HepG2 (cell line): ENCODE data around the gene PPP4R1. TPM values are rescaled to one million over a fixed set of nuclear protein-coding genes. Genes with fewer than 3 reads are reported as not detected.
A peak's percentile ranks its signal among the peaks of the same experiment; 100 is the strongest.

ENCODE experiments used
- ARID2 ChIP-seq: sonication (generic); formaldehyde crosslinking; IDR thresholded peaks from 2 replicates; pipeline ENCODE4 v1.8.1; 2022; ENCODE audit warnings: mild to moderate bottlenecking, missing genetic modification reagents, borderline replicate concordance
- ATM ChIP-seq: fragments of 450-650 bp; IDR thresholded peaks from 2 replicates; pipeline ENCODE4 v1.7.1; 2017; ENCODE audit warnings: mild to moderate bottlenecking, borderline replicate concordance
- CHD2 ChIP-seq: IDR thresholded peaks from 2 replicates; pipeline ENCODE4 v1.6.1; 2011; ENCODE audit warnings: low read depth, low read length, improper control_type of control experiment
- DNMT1 ChIP-seq: sonication (generic); formaldehyde crosslinking; IDR thresholded peaks from 2 replicates; pipeline ENCODE4 v1.5.1; 2020; ENCODE audit warnings: mild to moderate bottlenecking, missing genetic modification reagents
- ERF ChIP-seq: IDR thresholded peaks from 2 replicates; pipeline ENCODE4 v1.6.1; 2018; ENCODE audit warnings: missing biosample characterization, missing genetic modification reagents
- FOXA3 ChIP-seq: IDR thresholded peaks from 2 replicates; pipeline ENCODE4 v1.6.1; 2016; ENCODE audit warnings: missing genetic modification reagents, missing compliant biosample characterization
- FOXJ3 ChIP-seq: sonication (generic); formaldehyde crosslinking; IDR thresholded peaks from 2 replicates; pipeline ENCODE4 v1.4.0; 2020; ENCODE audit warnings: missing genetic modification reagents, mild to moderate bottlenecking, borderline replicate concordance
- GABPB1 ChIP-seq: IDR thresholded peaks from 2 replicates; pipeline ENCODE4 v1.6.1; 2016; ENCODE audit warnings: mild to moderate bottlenecking, missing genetic modification reagents, moderate library complexity, missing compliant biosample characterization
- HNRNPUL1 ChIP-seq: fragments of 200-400 bp; formaldehyde crosslinking; IDR thresholded peaks from 2 replicates; pipeline ENCODE4 v1.6.1; 2017; ENCODE audit warnings: low read depth, mild to moderate bottlenecking, low read length, moderate library complexity
- KAT8 ChIP-seq: IDR thresholded peaks from 2 replicates; pipeline ENCODE4 v1.6.1; 2016; ENCODE audit warnings: missing genetic modification reagents, missing compliant biosample characterization
- KLF16 ChIP-seq, 2 experiments: sonication (generic) in 1 of 2; formaldehyde crosslinking in 1 of 2; IDR thresholded peaks; 2 replicates each; pipeline versions ENCODE4 v1.6.1 to v1.8.0; 2016 to 2023; ENCODE audit warnings: missing genetic modification reagents in 2 of 2, missing compliant biosample characterization in 1 of 2
- NCOA1 ChIP-seq: sonication (generic); formaldehyde crosslinking; IDR thresholded peaks from 2 replicates; pipeline ENCODE4 v1.9.0; 2021; ENCODE audit warnings: missing genetic modification reagents
- RFXANK ChIP-seq: IDR thresholded peaks from 2 replicates; pipeline ENCODE4 v1.6.1; 2016
- RXRB ChIP-seq: IDR thresholded peaks from 2 replicates; pipeline ENCODE4 v1.6.1; 2016; ENCODE audit warnings: borderline replicate concordance, missing genetic modification reagents, missing compliant biosample characterization
- SALL2 ChIP-seq: sonication (generic); formaldehyde crosslinking; IDR thresholded peaks from 2 replicates; pipeline ENCODE4 v1.8.1; 2023; ENCODE audit warnings: mild to moderate bottlenecking, missing genetic modification reagents, inconsistent platforms
- SAP130 ChIP-seq: IDR thresholded peaks from 2 replicates; pipeline ENCODE4 v1.6.1; 2016; ENCODE audit warnings: low read depth
- SIX1 ChIP-seq: sonication (generic); formaldehyde crosslinking; IDR thresholded peaks from 2 replicates; pipeline ENCODE4 v1.4.0; 2020; ENCODE audit warnings: missing genetic modification reagents, borderline replicate concordance
- SIX4 ChIP-seq: sonication (generic); formaldehyde crosslinking; IDR thresholded peaks from 2 replicates; pipeline ENCODE4 v1.4.0; 2020; ENCODE audit warnings: missing genetic modification reagents
- SKI ChIP-seq: fragments of 450-650 bp; IDR thresholded peaks from one replicate; pipeline ENCODE4 v1.6.1; 2018; ENCODE audit warnings: mild to moderate bottlenecking; ENCODE audit not compliant: partially characterized antibody
- SPEN ChIP-seq: sonication (generic); formaldehyde crosslinking; IDR thresholded peaks from 2 replicates; pipeline ENCODE4 v1.5.1; 2020; ENCODE audit warnings: low read depth, mild to moderate bottlenecking, missing genetic modification reagents
- TBX2 ChIP-seq: sonication (generic); formaldehyde crosslinking; IDR thresholded peaks from 2 replicates; pipeline ENCODE4 v1.5.0; 2020; ENCODE audit warnings: missing genetic modification reagents, mild to moderate bottlenecking, borderline replicate concordance
- ZEB1 ChIP-seq: IDR thresholded peaks from 2 replicates; pipeline ENCODE4 v1.6.1; 2012; ENCODE audit warnings: mild to moderate bottlenecking, low read depth, inconsistent platforms; ENCODE audit not compliant: insufficient replicate concordance
- ZNF207 ChIP-seq: fragments of 450-650 bp; IDR thresholded peaks from 2 replicates; pipeline ENCODE4 v1.6.1; 2016; ENCODE audit warnings: antibody characterized with exemption, borderline replicate concordance
- ZNF567 ChIP-seq: sonication (generic); formaldehyde crosslinking; IDR thresholded peaks from 2 replicates; pipeline ENCODE4 v1.8.1; 2023; ENCODE audit warnings: mild to moderate bottlenecking, missing genetic modification reagents, borderline replicate concordance
- ZNF746 ChIP-seq: sonication (generic); formaldehyde crosslinking; IDR thresholded peaks from 2 replicates; pipeline ENCODE4 v1.8.0; 2022; ENCODE audit warnings: mild to moderate bottlenecking, missing genetic modification reagents
- polyA plus RNA-seq, 8 experiments: library from polyadenylated mRNA; depleted of rRNA in 3 of 8; stranded (reverse) in 7 of 8; unstranded in 1 of 8; fragments of >200 nt; fragmentation: Illumina TruSeq in 4 of 8; extraction: Trizol in 4 of 8; gene quantifications; 2 replicates each; pipeline versions ENCODE4 v1.2.1 to v1.2.3, GENCODE V29; 2011 to 2016; ENCODE audit warnings: low read depth in 4 of 8, missing spikeins in 1 of 8, mixed read lengths in 1 of 8; ENCODE audit not compliant: insufficient read depth in 1 of 8
- total RNA-seq, 5 experiments: library from RNA; depleted of rRNA; stranded (reverse); fragments of >200 nt; fragmentation: Illumina TruSeq; extraction: Trizol; gene quantifications; 2 replicates each; pipeline ENCODE4 v1.2.3, GENCODE V29; 2016; ENCODE audit warnings: low read depth in 1 of 5
- TF ChIP-seq, protein P1 (sequence below): sonication (generic); formaldehyde crosslinking; IDR thresholded peaks from 2 replicates; pipeline ENCODE4 v1.4.0; 2020; ENCODE audit warnings: missing genetic modification reagents
- TF ChIP-seq, protein P2 (sequence below): IDR thresholded peaks from 2 replicates; pipeline ENCODE4 v1.6.1; 2016; ENCODE audit warnings: mild to moderate bottlenecking, missing biosample characterization, missing genetic modification reagents
- TF ChIP-seq, protein P3 (sequence below): sonication (generic); formaldehyde crosslinking; IDR thresholded peaks from 2 replicates; pipeline ENCODE4 v1.8.0; 2022; ENCODE audit warnings: mild to moderate bottlenecking, missing genetic modification reagents; ENCODE audit not compliant: insufficient replicate concordance

The PPP4R1 gene
- total and polyA plus RNA-seq, 2 of the 13 experiments (the other 11 are each of a cell fraction or from before 2014, with no cell fraction given) = 66.5 to 72.4 TPM

DNA sequence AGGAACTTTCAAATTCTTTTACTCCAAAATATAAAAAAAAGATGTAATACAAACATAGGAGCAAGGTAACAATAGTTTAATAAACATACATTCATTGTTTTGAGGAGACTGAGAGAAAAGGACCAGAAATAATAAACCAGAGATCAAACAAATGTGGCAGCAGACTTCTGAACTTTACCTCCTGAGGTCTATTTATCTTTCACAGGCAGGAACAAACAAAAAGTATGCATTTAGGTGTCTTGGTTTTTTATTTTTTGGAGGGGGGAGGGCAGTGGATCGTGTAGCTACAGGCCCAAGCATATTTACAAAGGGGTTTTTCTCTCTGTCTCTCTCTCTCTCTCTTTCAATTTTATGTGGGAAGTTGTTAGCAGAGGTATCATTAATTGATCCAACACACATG lies 5.6 kb downstream of the PPP4R1 start (continued):
- TF ChIP-seq HNRNPUL1 (no peak; the same call in 1 of the 2 replicates), ZNF567 (CRISPR knock-in tag) (no peak), ATM (no peak), RFXANK (CRISPR knock-in tag) (no peak), TBX2 (CRISPR knock-in tag) (peak; percentile 58; the same call in 1 of the 2 replicates), GABPB1 (CRISPR knock-in tag) (0 out of 2 replicates have a peak, but pooled peaks have one; percentile 33), ERF (CRISPR knock-in tag) (0 out of 2 replicates have a peak, but pooled peaks have one; percentile 28), ZNF746 (CRISPR knock-in tag) (no peak), FOXA3 (CRISPR knock-in tag) (peak; percentile 90), ZNF207 (no peak), SIX1 (CRISPR knock-in tag) (no peak), RXRB (CRISPR knock-in tag) (peak; percentile 74; the same call in 1 of the 2 replicates), NCOA1 (CRISPR knock-in tag) (0 out of 2 replicates have a peak, but pooled peaks have one; percentile 35), KAT8 (CRISPR knock-in tag) (peak; percentile 43; the same call in 1 of the 2 replicates), DNMT1 (no peak), CHD2 (no peak), SKI (peak; percentile 49), KLF16 (CRISPR knock-in tag; IDR thresholded peaks at IDR 0.05) (peak in 1 of 2 experiments; percentile 39; a peak in 1 of 4 replicates), ARID2 (no peak), FOXJ3 (CRISPR knock-in tag) (peak; percentile 56; the same call in 1 of the 2 replicates), SAP130 (CRISPR knock-in tag) (peak; percentile 74), SIX4 (CRISPR knock-in tag) (0 out of 2 replicates have a peak, but pooled peaks have one; percentile 20), ZEB1 (peak; percentile 56), SALL2 (CRISPR knock-in tag) (no peak), SPEN (CRISPR knock-in tag) (no peak)
- TF ChIP-seq, protein P1, sequence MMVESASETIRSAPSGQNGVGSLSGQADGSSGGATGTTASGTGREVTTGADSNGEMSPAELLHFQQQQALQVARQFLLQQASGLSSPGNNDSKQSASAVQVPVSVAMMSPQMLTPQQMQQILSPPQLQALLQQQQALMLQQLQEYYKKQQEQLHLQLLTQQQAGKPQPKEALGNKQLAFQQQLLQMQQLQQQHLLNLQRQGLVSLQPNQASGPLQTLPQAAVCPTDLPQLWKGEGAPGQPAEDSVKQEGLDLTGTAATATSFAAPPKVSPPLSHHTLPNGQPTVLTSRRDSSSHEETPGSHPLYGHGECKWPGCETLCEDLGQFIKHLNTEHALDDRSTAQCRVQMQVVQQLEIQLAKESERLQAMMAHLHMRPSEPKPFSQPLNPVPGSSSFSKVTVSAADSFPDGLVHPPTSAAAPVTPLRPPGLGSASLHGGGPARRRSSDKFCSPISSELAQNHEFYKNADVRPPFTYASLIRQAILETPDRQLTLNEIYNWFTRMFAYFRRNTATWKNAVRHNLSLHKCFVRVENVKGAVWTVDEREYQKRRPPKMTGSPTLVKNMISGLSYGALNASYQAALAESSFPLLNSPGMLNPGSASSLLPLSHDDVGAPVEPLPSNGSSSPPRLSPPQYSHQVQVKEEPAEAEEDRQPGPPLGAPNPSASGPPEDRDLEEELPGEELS (CRISPR knock-in tag) = peak; percentile 92
- TF ChIP-seq, protein P2, sequence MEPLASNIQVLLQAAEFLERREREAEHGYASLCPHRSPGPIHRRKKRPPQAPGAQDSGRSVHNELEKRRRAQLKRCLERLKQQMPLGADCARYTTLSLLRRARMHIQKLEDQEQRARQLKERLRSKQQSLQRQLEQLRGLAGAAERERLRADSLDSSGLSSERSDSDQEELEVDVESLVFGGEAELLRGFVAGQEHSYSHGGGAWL (CRISPR knock-in tag) = no peak
- TF ChIP-seq, protein P3, sequence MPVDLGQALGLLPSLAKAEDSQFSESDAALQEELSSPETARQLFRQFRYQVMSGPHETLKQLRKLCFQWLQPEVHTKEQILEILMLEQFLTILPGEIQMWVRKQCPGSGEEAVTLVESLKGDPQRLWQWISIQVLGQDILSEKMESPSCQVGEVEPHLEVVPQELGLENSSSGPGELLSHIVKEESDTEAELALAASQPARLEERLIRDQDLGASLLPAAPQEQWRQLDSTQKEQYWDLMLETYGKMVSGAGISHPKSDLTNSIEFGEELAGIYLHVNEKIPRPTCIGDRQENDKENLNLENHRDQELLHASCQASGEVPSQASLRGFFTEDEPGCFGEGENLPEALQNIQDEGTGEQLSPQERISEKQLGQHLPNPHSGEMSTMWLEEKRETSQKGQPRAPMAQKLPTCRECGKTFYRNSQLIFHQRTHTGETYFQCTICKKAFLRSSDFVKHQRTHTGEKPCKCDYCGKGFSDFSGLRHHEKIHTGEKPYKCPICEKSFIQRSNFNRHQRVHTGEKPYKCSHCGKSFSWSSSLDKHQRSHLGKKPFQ (CRISPR knock-in tag) = no peak
